Nephron progenitor cell (in vitro differentiated cells): ENCODE results near the gene SSTR4.

Experiments
- DNase-seq: peaks from one replicate; pipeline ENCODE4 v3.0.0; 2021
- H3K27ac Mint-ChIP-seq: 2 replicates; pipeline ENCODE4 v1.8.0; 2021; ENCODE audit warnings: mild to moderate bottlenecking, moderate library complexity, mixed read lengths
- H3K27me3 Mint-ChIP-seq: 2 replicates; pipeline ENCODE4 v1.8.0; 2021; ENCODE audit warnings: mild to moderate bottlenecking, low read depth, mixed read lengths; ENCODE audit not compliant: poor library complexity
- H3K36me3 Mint-ChIP-seq: 2 replicates; pipeline ENCODE4 v1.8.0; 2021; ENCODE audit warnings: low read depth, mixed read lengths
- H3K4me1 Mint-ChIP-seq: 2 replicates; pipeline ENCODE4 v1.8.0; 2021; ENCODE audit warnings: mixed read lengths
- H3K4me3 Mint-ChIP-seq: 2 replicates; pipeline ENCODE4 v1.8.0; 2021; ENCODE audit warnings: mild to moderate bottlenecking, moderate library complexity, mixed read lengths
- H3K9me3 Mint-ChIP-seq: 2 replicates; pipeline ENCODE4 v1.8.0; 2021; ENCODE audit warnings: mild to moderate bottlenecking, moderate library complexity, mixed read lengths
- CTCF ChIP-seq: fragments of 200-600 bp; sonication (generic); IDR thresholded peaks from 2 replicates; pipeline ENCODE4 v1.5.0; 2021; ENCODE audit warnings: antibody characterized with exemption

The SSTR4 gene

GRCh38 chr20:23011008-23011721, 23.9 kb upstream of the SSTR4 start:
- DNase-seq = no peak
- no peak overlapping the region for H3K27ac Mint-ChIP-seq
- H3K27me3 Mint-ChIP-seq = peaks cover 3% of the 10 kb centered on the region
- H3K36me3 Mint-ChIP-seq = no peaks in the 10 kb centered on the region
- H3K9me3 Mint-ChIP-seq = no peaks in the 10 kb centered on the region
- no peak for TF ChIP-seq CTCF
- H3K4me3 Mint-ChIP-seq = no peak overlapping the region
- H3K4me1 Mint-ChIP-seq = no peaks in the 10 kb centered on the region

- Mint-ChIP-seq H3K36me3 (no peaks in the 10 kb centered on the region), H3K9me3 (no peaks in the 10 kb centered on the region), H3K4me1 (no peaks in the 10 kb centered on the region), H3K27ac (no peak overlapping the region), H3K4me3 (no peak overlapping the region), H3K27me3 (peaks cover 3% of the 10 kb centered on the region)
- TF ChIP-seq CTCF = no peak
- no peak for DNase-seq
These were observed 21.7 kb upstream of the SSTR4 start for GRCh38 chr20:23013429-23013828.

- DNase-seq = no peak
- no peaks in the 10 kb centered on the region for H3K9me3 Mint-ChIP-seq
- no peak overlapping the region for H3K4me3 Mint-ChIP-seq
- no peaks in the 10 kb centered on the region for H3K4me1 Mint-ChIP-seq
- H3K27me3 Mint-ChIP-seq = peaks cover 7% of the 10 kb centered on the region
- H3K36me3 Mint-ChIP-seq = no peaks in the 10 kb centered on the region
- H3K27ac Mint-ChIP-seq = no peak overlapping the region
- TF ChIP-seq CTCF = no peak
These were observed 17.6 kb upstream of the SSTR4 start for GRCh38 chr20:23017516-23017915.

GRCh38 chr20:23018432-23018831, 16.7 kb upstream of the SSTR4 start:
- H3K4me3 Mint-ChIP-seq = no peak overlapping the region
- H3K36me3 Mint-ChIP-seq = no peaks in the 10 kb centered on the region
- H3K9me3 Mint-ChIP-seq = no peaks in the 10 kb centered on the region
- DNase-seq = no peak
- peaks cover 7% of the 10 kb centered on the region for H3K27me3 Mint-ChIP-seq
- H3K27ac Mint-ChIP-seq = no peak overlapping the region
- no peaks in the 10 kb centered on the region for H3K4me1 Mint-ChIP-seq
- TF ChIP-seq CTCF = no peak

- no peak for DNase-seq
- H3K27me3 Mint-ChIP-seq = peaks cover 6% of the 10 kb centered on the region
These were observed 16.2 kb upstream of the SSTR4 start for GRCh38 chr20:23018941-23019340.

More at GRCh38 chr20:23018941-23019340, 16.2 kb upstream of the SSTR4 start:
- no peak for TF ChIP-seq CTCF
- H3K36me3 Mint-ChIP-seq = no peaks in the 10 kb centered on the region
- H3K4me1 Mint-ChIP-seq = no peaks in the 10 kb centered on the region
- H3K9me3 Mint-ChIP-seq = no peaks in the 10 kb centered on the region
- no peak overlapping the region for H3K4me3 Mint-ChIP-seq
- no peak overlapping the region for H3K27ac Mint-ChIP-seq
